GM19438 (cell line): ENCODE measurements around the gene ACSM6.
A peak's percentile ranks its signal among the peaks of the same experiment; 100 is the strongest.
"Not testable (repeated sequence)": the region's sequence is repeated elsewhere in the genome, so short reads cannot be mapped to it uniquely, and the experiment has no call there.

Source experiments
- ATAC-seq: cut with Tn5 transposase; IDR thresholded peaks from one replicate; pipeline ENCODE4 v1.9.1; 2021; ENCODE audit warnings: low read depth; ENCODE audit not compliant: unreplicated experiment

ACSM6 gene

GRCh38 chr10:95214793-95215192 lies 20.8 kb downstream of the ACSM6 start:
- peak; percentile 66 for ATAC-seq

GRCh38 chr10:95217476-95217875 lies 23.4 kb downstream of the ACSM6 start:
- ATAC-seq = no peak

- no peak for ATAC-seq
Observed at GRCh38 chr10:95220539-95220938, 26.5 kb downstream of the ACSM6 start.

GRCh38 chr10:95221124-95221523 lies 27.1 kb downstream of the ACSM6 start:
- no peak for ATAC-seq

- no peak for ATAC-seq
Observed at GRCh38 chr10:95225136-95225535, 31.1 kb downstream of the ACSM6 start.

GRCh38 chr10:95228934-95229723 lies 35.1 kb downstream of the ACSM6 start:
- ATAC-seq = not testable (repeated sequence)

- ATAC-seq = no peak
Observed at GRCh38 chr10:95229724-95230627, 35.9 kb downstream of the ACSM6 start.

GRCh38 chr10:95230677-95231586 lies 36.9 kb downstream of the ACSM6 start:
- not testable (repeated sequence) for ATAC-seq

- no peak for ATAC-seq
Observed at GRCh38 chr10:95233377-95234034, 39.5 kb downstream of the ACSM6 start.

GRCh38 chr10:95234951-95235350 lies 40.9 kb downstream of the ACSM6 start:
- ATAC-seq = no peak

GRCh38 chr10:95235676-95236067 lies 41.6 kb downstream of the ACSM6 start:
- ATAC-seq = no peak

- ATAC-seq = peak; percentile 97
Observed at GRCh38 chr10:95236068-95236903, 42.2 kb downstream of the ACSM6 start.

- ATAC-seq = no peak
Observed at GRCh38 chr10:95237376-95238170, 43.5 kb downstream of the ACSM6 start.

GRCh38 chr10:95240096-95240495 lies 46.1 kb downstream of the ACSM6 start:
- not testable (repeated sequence) for ATAC-seq

GRCh38 chr10:95240811-95241210 lies 46.8 kb downstream of the ACSM6 start:
- no peak for ATAC-seq

GRCh38 chr10:95241533-95241932 lies 47.5 kb downstream of the ACSM6 start:
- no peak for ATAC-seq

GRCh38 chr10:95242581-95243317 lies 48.7 kb downstream of the ACSM6 start:
- ATAC-seq = no peak

GRCh38 chr10:95243318-95243617 lies 49.2 kb downstream of the ACSM6 start:
- ATAC-seq = no peak
